SU-DHL-6 (cell line): ENCODE results near the gene PKDREJ.

Source experiments
- H2AFZ ChIP-seq: fragments of 200-600 bp; sonication (generic); 2 replicates; pipeline ENCODE4 v1.6.1; 2014; ENCODE audit warnings: low read depth, mild to moderate bottlenecking, moderate library complexity, mixed read lengths, antibody characterized with exemption, low read length; ENCODE audit not compliant: severe bottlenecking
- H3F3A ChIP-seq: fragments of 200-600 bp; shearing (Covaris generic); 2 replicates; pipeline ENCODE4 v1.6.0; 2016; ENCODE audit warnings: antibody characterized with exemption, mild to moderate bottlenecking; ENCODE audit not compliant: insufficient read depth
- H3K27ac ChIP-seq: fragments of 200-600 bp; sonication (generic); 2 replicates; pipeline ENCODE4 v1.5.1; 2016; ENCODE audit warnings: low read depth, mild to moderate bottlenecking, low read length, moderate library complexity, mixed read lengths
- H3K27me3 ChIP-seq: fragments of 200-600 bp; sonication (generic), shearing (Covaris generic); 2 replicates; pipeline ENCODE4 v1.6.0; 2014; ENCODE audit warnings: mild to moderate bottlenecking, low read length
- H3K36me3 ChIP-seq: fragments of 200-600 bp; sonication (generic); 2 replicates; pipeline ENCODE4 v1.6.1; 2014; ENCODE audit warnings: mild to moderate bottlenecking, low read length, mixed read lengths
- H3K4me2 ChIP-seq: fragments of 300-600, 200-600 bp; shearing (Covaris generic), sonication (generic); 2 replicates; pipeline ENCODE4 v1.6.0; 2014; ENCODE audit warnings: low read length, low read depth, mild to moderate bottlenecking; ENCODE audit not compliant: poor library complexity, severe bottlenecking
- H3K4me3 ChIP-seq: fragments of 200-600 bp; sonication (generic); 2 replicates; pipeline ENCODE4 v1.5.1; 2014; ENCODE audit warnings: antibody characterized with exemption, low read length, mild to moderate bottlenecking, mixed read lengths; ENCODE audit not compliant: insufficient read depth, poor library complexity, severe bottlenecking
- H3K79me2 ChIP-seq: fragments of 200-600 bp; sonication (generic); 2 replicates; pipeline ENCODE4 v1.6.1; 2014; ENCODE audit warnings: mild to moderate bottlenecking, low read length, moderate library complexity; ENCODE audit not compliant: insufficient read depth
- H3K9ac ChIP-seq: fragments of 200-600 bp; sonication (generic); 2 replicates; pipeline ENCODE4 v1.7.0; 2014; ENCODE audit warnings: mild to moderate bottlenecking, low read length
- H3K9me2 ChIP-seq: fragments of 200-600 bp; sonication (generic); replicated peaks from 2 replicates; pipeline ENCODE4 v1.6.1; 2014; ENCODE audit warnings: low read length; ENCODE audit not compliant: insufficient read depth
- H3K9me3 ChIP-seq: fragments of 200-600 bp; sonication (generic); 2 replicates; pipeline ENCODE4 v1.6.1; 2014; ENCODE audit warnings: low read length, mixed read lengths; ENCODE audit not compliant: insufficient read depth
- H4K20me1 ChIP-seq: fragments of 200-600 bp; sonication (generic); 2 replicates; pipeline ENCODE4 v1.6.1; 2014; ENCODE audit warnings: low read depth, mild to moderate bottlenecking, antibody characterized with exemption, low read length, moderate library complexity, mixed read lengths
- CTCF ChIP-seq: fragments of 200-600 bp; sonication (generic); IDR thresholded peaks from one replicate; pipeline ENCODE4 v1.5.1; 2017; ENCODE audit warnings: antibody characterized with exemption, mild to moderate bottlenecking, low read length, moderate library complexity; ENCODE audit not compliant: insufficient read depth, poor library complexity, severe bottlenecking
- EZH2phosphoT487 ChIP-seq: fragments of 200-600 bp; sonication (generic), shearing (Covaris generic); conservative IDR thresholded peaks from 2 replicates; pipeline ENCODE4 v1.6.1; 2018; ENCODE audit warnings: mild to moderate bottlenecking, antibody characterized with exemption, low read length, moderate library complexity, mixed read lengths

The PKDREJ gene

GRCh38 chr22:46272762-46273431, 9.8 kb upstream of the PKDREJ start:
- Histone ChIP-seq H3K9me3 (no peaks in the 10 kb centered on the region), H2AFZ (no peak overlapping the region), H3K9me2 (no peaks in the 10 kb centered on the region), H3K27me3 (no peaks in the 10 kb centered on the region), H3K4me2 (no peak overlapping the region), H3K79me2 (no peaks in the 10 kb centered on the region), H3K9ac (no peak overlapping the region), H3F3A (no peaks in the 10 kb centered on the region), H4K20me1 (no peaks in the 10 kb centered on the region), H3K4me3 (no peak overlapping the region), H3K36me3 (no peaks in the 10 kb centered on the region), H3K27ac (no peak overlapping the region)
- TF ChIP-seq CTCF (no peak), EZH2phosphoT487 (no peak)

- no peaks in the 10 kb centered on the region for H3F3A ChIP-seq
- TF ChIP-seq CTCF (no peak), EZH2phosphoT487 (no peak)
- no peak overlapping the region for H3K9ac ChIP-seq
- H3K9me3 ChIP-seq = no peaks in the 10 kb centered on the region
- no peaks in the 10 kb centered on the region for H3K27me3 ChIP-seq
- H3K27ac ChIP-seq = no peak overlapping the region
- no peaks in the 10 kb centered on the region for H4K20me1 ChIP-seq
- H3K36me3 ChIP-seq = no peaks in the 10 kb centered on the region
- no peak overlapping the region for H3K4me2 ChIP-seq
- H2AFZ ChIP-seq = no peak overlapping the region
- no peak overlapping the region for H3K4me3 ChIP-seq
- H3K79me2 ChIP-seq = no peaks in the 10 kb centered on the region
- no peaks in the 10 kb centered on the region for H3K9me2 ChIP-seq
These were observed 9.1 kb upstream of the PKDREJ start for GRCh38 chr22:46272196-46272595.

- no peak overlapping the region for H3K4me3 ChIP-seq
- no peaks in the 10 kb centered on the region for H3K27me3 ChIP-seq
- no peak overlapping the region for H3K4me2 ChIP-seq
- no peak overlapping the region for H3K9ac ChIP-seq
- H3K36me3 ChIP-seq = no peaks in the 10 kb centered on the region
- TF ChIP-seq CTCF (no peak), EZH2phosphoT487 (no peak)
- no peaks in the 10 kb centered on the region for H4K20me1 ChIP-seq
- H3K9me2 ChIP-seq = no peaks in the 10 kb centered on the region
- H3F3A ChIP-seq = no peaks in the 10 kb centered on the region
- 0 out of 2 replicates have a peak, but pooled peaks cover 5% of the 10 kb centered on the region for H3K9me3 ChIP-seq
- H2AFZ ChIP-seq = no peak overlapping the region
- no peaks in the 10 kb centered on the region for H3K79me2 ChIP-seq
- H3K27ac ChIP-seq = no peak overlapping the region
These were observed 6.4 kb upstream of the PKDREJ start for GRCh38 chr22:46269564-46269963.
